A673 (cell line): ENCODE data around the gene ANKRD11.

Experiments
- CTCF ChIP-seq: fragments of 300-800, 200-600 bp; sonication (generic); conservative IDR thresholded peaks from 2 replicates; pipeline ENCODE4 v1.5.1; 2017; ENCODE audit warnings: low read depth, mild to moderate bottlenecking, antibody characterized with exemption, low read length, moderate library complexity, mixed read lengths
- EZH2 ChIP-seq: fragments of 200-600 bp; sonication (generic); IDR thresholded peaks from 2 replicates; pipeline ENCODE4 v1.6.1; 2017; ENCODE audit warnings: borderline replicate concordance, low read depth, mild to moderate bottlenecking, mixed read lengths, antibody characterized with exemption, low read length; ENCODE audit not compliant: poor library complexity, severe bottlenecking

- TF ChIP-seq CTCF (no peak), EZH2 (no peak)
Observed at GRCh38 chr16:89385712-89386111, 104.6 kb downstream of the ANKRD11 start.
